Muscle layer of colon (tissue), 2 donors: ENCODE measurements around the gene ZNF587B.
A peak's percentile ranks its signal among the peaks of the same experiment; 100 is the strongest.
"Not testable (repeated sequence)": the region's sequence is repeated elsewhere in the genome, so short reads cannot be mapped to it uniquely, and the experiment has no call there.

Experiments used
- H3K27ac ChIP-seq: one replicate; pipeline ENCODE4 v1.7.0; 2013; ENCODE audit warnings: low read depth, mild to moderate bottlenecking, low read length, moderate library complexity
- H3K27me3 ChIP-seq, 2 donors: one replicate each; pipeline ENCODE4 v1.7.0; 2013; ENCODE audit warnings: low read length in 2 of 2, mild to moderate bottlenecking in 2 of 2; ENCODE audit not compliant: insufficient read depth in 2 of 2, control insufficient read depth in 1 of 2
- H3K36me3 ChIP-seq: one replicate; pipeline ENCODE4 v1.7.0; 2013; ENCODE audit warnings: mild to moderate bottlenecking, low read length; ENCODE audit not compliant: insufficient read depth
- H3K4me1 ChIP-seq: one replicate; pipeline ENCODE4 v1.7.0; 2013; ENCODE audit warnings: mild to moderate bottlenecking, low read length; ENCODE audit not compliant: insufficient read depth
- H3K4me3 ChIP-seq, 2 donors: one replicate each; pipeline ENCODE4 v1.7.0; 2013; ENCODE audit warnings: low read length in 2 of 2, low read depth in 1 of 2, mild to moderate bottlenecking in 1 of 2, moderate library complexity in 1 of 2
- H3K9ac ChIP-seq: one replicate; pipeline ENCODE4 v1.7.0; 2013; ENCODE audit warnings: low read length
- H3K9me3 ChIP-seq: one replicate; pipeline ENCODE4 v1.7.0; 2013; ENCODE audit warnings: mild to moderate bottlenecking, low read length
- donor health status: abdominal sarcoma.
- donor health status: Adenocarcinoma of cecum.

Gene ZNF587B

GRCh38 chr19:57886046-57886445, 55.9 kb downstream of the ZNF587B start:
- H3K4me1 ChIP-seq, result no peaks in the 10 kb centered on the region
- H3K27me3 ChIP-seq, result no peaks in the 10 kb centered on the region
- H3K9me3 ChIP-seq, result no peaks in the 10 kb centered on the region
- no peak overlapping the region for H3K9ac ChIP-seq
- H3K36me3 ChIP-seq, result peaks cover 6% of the 10 kb centered on the region
- H3K4me3 ChIP-seq, result no peak overlapping the region
- H3K27ac ChIP-seq, result no peak overlapping the region

- H3K4me3 ChIP-seq, result peak overlapping the region in 1 of 2 donors; percentile 84
- H3K27me3 ChIP-seq, result no peaks in the 10 kb centered on the region
- no peaks in the 10 kb centered on the region for H3K9me3 ChIP-seq
- H3K36me3 ChIP-seq, result peaks cover 6% of the 10 kb centered on the region
- no peaks in the 10 kb centered on the region for H3K4me1 ChIP-seq
- H3K27ac ChIP-seq, result no peak overlapping the region
- H3K9ac ChIP-seq, result no peak overlapping the region
These were observed 57.3 kb downstream of the ZNF587B start for GRCh38 chr19:57887195-57887941.

GRCh38 chr19:57888107-57888559, 58.0 kb downstream of the ZNF587B start:
- H3K4me3 ChIP-seq, result peak overlapping the region; percentile 84
- H3K9me3 ChIP-seq, result no peaks in the 10 kb centered on the region
- H3K9ac ChIP-seq, result no peak overlapping the region
- peaks cover 6% of the 10 kb centered on the region for H3K36me3 ChIP-seq
- H3K4me1 ChIP-seq, result no peaks in the 10 kb centered on the region
- peak overlapping the region; percentile 59 for H3K27ac ChIP-seq
- no peaks in the 10 kb centered on the region for H3K27me3 ChIP-seq

GRCh38 chr19:57888560-57889231, 58.6 kb downstream of the ZNF587B start, which contains the start of gene ZNF814:
Gene ZNF814 (minus strand): TSS chr19:57889037. CDS start chr19:57888802, 235 bp downstream.
- no peaks in the 10 kb centered on the region for H3K27me3 ChIP-seq
- peak within 1 kb of the TSS; percentile 59 for H3K27ac ChIP-seq
- no peaks in the 10 kb centered on the region for H3K4me1 ChIP-seq
- no peak within 1 kb of the TSS for H3K9ac ChIP-seq
- H3K9me3 ChIP-seq, result no peaks in the 10 kb centered on the region
- peaks cover 6% of the 10 kb centered on the region for H3K36me3 ChIP-seq
- peak within 1 kb of the TSS; percentile 84 for H3K4me3 ChIP-seq

- not testable (repeated sequence) for H3K27me3 ChIP-seq, H3K4me3 ChIP-seq, H3K27ac ChIP-seq, H3K4me1 ChIP-seq, H3K36me3 ChIP-seq, H3K9ac ChIP-seq, H3K9me3 ChIP-seq
These were observed 60.6 kb downstream of the ZNF587B start for GRCh38 chr19:57890706-57891105.
